Stimulated activated CD4-positive, alpha-beta T cell treated with anti-CD3 and anti-CD28 coated beads, Interleukin-15, amount 100 ng/mL, for 48 hours (primary cell): ENCODE data around the gene ZNF439.
"Not testable (repeated sequence)": the region's sequence is repeated elsewhere in the genome, so short reads cannot be mapped to it uniquely, and the experiment has no call there.

Source experiments
- DNase-seq, 2 donors: peaks; one replicate each; pipeline ENCODE4 v3.0.0-alpha.2; 2020; ENCODE audit warnings: low read depth in 2 of 2

ZNF439 gene

DNA sequence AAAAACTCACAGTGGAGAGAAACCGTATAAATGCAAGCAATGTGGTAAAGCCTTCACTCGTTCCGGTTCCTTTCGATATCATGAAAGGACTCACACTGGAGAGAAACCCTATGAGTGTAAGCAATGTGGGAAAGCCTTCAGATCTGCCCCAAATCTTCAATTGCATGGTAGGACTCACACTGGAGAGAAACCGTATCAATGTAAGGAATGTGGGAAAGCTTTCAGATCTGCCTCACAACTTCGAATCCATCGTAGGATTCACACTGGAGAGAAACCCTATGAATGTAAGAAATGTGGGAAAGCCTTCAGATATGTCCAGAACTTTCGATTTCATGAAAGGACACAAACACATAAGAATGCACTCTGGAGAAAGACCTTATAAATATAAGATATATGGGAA, 19.7 kb downstream of the ZNF439 start:
- DNase-seq: no peak

DNA sequence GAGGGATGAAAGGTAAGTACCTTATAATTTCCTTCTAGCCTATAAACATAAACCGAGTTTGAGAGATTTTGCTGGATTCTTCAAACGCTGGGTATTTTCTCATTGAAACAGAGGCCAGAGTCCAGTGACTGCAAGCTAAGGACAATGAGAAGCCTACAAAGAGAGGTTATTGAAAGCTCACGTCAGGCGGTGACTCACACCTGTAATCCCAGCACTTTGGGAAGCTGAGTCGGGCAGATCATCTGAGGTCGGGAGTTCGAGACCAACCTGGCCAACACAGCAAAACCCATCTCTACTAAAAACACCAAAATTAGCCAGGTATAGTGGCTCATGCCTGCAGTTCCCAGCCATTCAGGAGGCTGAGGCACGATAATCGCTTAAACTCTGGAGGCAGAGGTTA, 24.1 kb downstream of the ZNF439 start:
- no peak for DNase-seq

DNA sequence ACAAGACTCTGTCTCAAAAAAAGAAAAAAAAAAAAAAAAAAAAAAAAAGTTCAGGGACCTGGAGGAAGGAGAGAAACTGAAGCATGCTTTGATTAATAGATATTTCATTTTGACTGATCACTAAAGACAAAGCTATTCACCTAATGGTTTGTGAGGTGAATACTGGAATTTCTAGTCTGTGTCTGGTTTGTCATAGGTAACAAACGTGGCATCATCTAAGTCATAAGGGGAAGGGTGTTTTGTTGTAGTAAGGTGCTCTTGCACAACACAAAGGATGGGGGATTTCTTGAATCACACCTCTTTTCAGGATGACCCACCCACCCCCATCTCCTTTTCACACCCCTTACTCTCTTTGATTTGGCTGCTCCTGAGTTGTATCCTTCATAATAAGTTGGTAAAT, 25.2 kb downstream of the ZNF439 start:
- no peak for DNase-seq

- peak; percentile 24 to 36 for DNase-seq
Observed at GRCh38 chr19:11879687-11880266, 31.3 kb downstream of the ZNF439 start.

DNA sequence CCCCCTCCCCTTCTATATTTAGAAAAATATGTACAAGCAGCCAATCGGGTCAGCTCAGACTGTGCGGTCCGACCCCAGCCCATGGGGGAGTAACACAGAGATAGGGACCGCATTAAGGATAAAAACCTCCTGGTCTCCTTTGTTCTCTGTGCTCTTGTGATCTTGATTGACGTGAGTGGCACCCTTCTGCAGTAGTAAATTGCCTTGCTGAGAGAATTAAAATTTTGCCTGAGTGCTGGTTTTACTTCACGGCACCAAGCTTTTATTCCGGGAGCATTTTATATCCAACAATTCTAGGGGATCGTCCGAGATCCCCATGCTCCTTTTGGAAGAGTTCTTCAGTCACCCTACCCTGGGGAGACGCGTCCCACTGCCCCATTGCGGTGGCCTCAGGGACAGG, 32.1 kb downstream of the ZNF439 start:
- no peak for DNase-seq

- DNase-seq: peak; percentile 28 to 29
Observed at GRCh38 chr19:11881151-11881800, 32.8 kb downstream of the ZNF439 start.

GRCh38 chr19:11882606-11883005, 34.1 kb downstream of the ZNF439 start:
- no peak for DNase-seq

DNA sequence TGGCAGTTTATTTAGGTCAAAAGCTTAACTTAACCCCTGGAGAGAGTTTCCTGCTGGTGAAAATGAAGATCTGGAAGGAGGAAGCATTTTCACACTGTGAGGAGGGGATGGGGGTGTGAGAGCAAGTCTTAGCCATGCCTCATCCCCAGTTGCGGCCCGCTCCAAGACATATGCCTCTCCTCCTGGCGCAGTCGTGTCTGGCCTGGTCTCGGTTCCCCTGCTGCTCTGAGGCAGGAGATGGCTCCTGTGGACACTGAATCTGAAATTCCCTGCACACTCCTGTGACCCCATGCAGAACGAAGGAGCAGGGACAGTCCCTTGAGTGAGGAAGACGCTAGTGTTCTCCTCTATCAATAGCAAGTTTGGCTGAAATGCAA, 38.7 kb downstream of the ZNF439 start:
- no peak for DNase-seq

DNA sequence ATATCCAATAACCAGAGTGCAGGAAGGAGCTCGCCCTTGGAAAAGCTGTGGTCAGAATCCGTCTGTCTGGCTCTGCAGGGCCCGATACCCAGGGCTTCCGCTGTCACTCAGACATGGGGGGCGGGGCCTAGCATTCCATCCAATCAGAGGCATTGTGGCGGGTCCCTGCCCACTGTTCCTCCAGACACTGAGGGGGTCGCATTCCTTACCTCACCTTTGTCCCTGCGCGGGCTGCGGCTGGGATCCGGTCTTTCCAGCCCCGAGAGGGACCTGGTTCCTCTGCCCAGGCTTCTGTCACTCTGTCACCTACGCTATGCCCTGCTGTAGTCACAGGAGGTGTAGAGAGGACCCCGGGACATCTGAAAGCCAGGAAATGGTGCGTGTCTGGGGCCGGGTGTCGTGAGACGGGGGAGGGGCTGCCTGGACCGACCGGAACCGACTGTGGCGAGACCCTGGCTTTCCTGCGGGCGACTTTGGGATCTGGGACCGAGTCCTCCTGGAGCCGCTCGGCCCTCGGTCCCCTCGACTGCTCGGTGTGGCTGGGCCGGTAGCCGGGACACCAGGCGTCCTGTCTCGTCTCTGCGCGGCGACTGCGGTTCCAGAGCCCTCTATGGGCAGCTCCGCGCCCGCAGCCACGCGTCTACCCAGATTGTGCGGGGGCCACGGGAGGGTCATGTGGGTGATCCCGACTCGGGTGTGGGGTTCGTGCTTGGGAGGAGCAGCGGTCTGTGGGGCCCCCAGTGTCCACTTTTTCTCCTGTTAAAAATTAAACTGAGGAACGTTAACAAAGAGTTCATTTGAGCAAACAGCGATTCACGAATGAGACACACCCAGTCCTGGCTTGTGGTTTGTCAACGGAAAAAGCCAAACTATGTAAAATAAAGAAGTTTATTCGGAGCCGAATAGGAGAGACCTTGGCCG, 39.3 kb downstream of the ZNF439 start, which contains the start of gene ZNF69:
ZNF69 (plus strand) TSS at position 172 of the 921 bp plus-strand sequence; CDS start at position 314, 142 bp downstream.
- peak; percentile 20 to 50 for DNase-seq

DNA sequence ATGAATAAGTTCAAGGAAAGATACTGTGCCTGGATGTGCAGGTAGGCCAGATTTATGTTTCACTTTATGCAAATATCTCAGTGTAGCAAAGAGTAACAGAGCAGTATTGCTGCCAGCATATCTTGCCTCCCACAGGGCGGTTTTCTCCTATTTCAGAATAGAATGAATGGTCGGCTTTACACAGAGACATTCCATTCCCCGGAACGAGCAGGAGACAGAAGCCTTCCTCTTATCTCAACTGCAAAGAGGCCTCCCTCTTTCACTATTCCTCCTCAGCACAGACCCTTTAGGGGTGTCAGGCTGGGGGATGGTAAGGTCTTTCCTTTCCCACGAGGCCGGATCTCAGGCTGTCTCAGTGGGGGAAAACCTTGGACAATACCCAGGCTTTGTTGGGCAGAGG, 41.4 kb downstream of the ZNF439 start:
- not testable (repeated sequence) for DNase-seq

DNA sequence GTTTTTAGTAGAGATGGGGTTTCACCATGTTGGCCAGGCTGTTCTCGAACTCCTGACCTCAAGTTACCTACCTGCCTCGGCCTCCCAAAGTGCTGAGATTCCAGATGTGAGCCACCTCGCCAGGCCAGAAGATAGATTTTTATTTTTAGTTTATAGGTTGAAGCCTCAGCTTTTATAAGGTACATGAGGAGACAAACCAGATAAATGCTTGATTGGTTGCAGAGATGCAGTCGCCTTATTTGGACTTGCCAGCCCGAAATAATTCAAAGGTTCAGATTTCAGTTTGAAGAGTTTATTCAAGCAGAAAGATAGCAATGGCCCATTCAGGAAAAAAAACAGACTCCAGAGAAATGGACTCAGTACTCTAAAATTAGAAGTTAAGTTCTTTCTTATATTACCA, 42.1 kb downstream of the ZNF439 start:
- DNase-seq: no peak

DNA sequence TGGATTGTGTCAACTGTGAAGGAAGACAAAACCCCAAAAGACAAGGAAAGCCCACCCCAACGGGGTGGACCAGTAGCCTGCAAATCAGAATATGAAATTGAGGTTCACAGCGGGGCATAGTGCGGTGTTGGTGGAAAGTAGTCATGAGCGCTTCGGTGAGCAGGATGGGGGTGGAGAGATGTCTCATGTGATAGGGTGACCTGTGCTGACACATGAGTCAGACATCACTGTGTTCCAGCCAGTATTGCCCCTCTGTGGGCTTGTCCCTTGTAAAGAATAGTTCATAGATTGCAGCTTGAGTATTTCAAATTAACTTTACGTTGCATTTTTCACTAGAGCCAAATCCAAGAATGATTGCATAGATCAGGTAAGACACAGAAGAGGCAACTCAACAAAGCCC, 46.3 kb downstream of the ZNF439 start:
- DNase-seq: no peak

DNA sequence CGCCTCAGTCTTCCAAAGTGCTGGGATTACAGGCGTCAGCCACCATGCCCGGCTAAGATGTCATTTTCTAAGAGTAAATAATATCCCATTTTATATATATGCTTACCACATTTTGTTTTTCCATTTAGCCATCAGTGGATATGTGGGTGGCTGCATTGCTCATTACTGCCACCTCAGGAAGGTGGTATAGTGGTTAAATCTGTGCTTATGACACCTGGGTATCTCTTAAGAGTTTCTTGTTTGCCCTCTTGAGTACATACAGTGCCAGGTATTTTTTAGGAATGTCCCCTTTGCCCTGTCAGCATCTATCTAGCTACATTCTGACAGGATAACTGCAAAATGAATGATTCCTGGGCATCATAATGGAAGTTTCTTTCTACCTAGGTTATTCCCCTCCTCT, 53.7 kb downstream of the ZNF439 start:
- DNase-seq: no peak

- DNase-seq: no peak
Observed at GRCh38 chr19:11905928-11906327, 57.4 kb downstream of the ZNF439 start.

- not testable (repeated sequence) for DNase-seq
Observed at GRCh38 chr19:11911937-11912336, 63.4 kb downstream of the ZNF439 start.

GRCh38 chr19:11914417-11915051, 66.0 kb downstream of the ZNF439 start:
- not testable (repeated sequence) for DNase-seq
